T-helper 1 cell treated with Interleukin-12 subunit alpha and Interleukin-12 subunit beta and Interleukin-4 antibody, amounts not matched to agents 30 μg/mL and 1 μg/mL, for 36 hours (primary cell): ENCODE measurements around the gene ANKRD12.

Experiments
- H3K27ac Mint-ChIP-seq: one replicate; pipeline ENCODE4 v1.8.0; 2021; ENCODE audit warnings: mild to moderate bottlenecking, mixed read lengths
- H3K27me3 Mint-ChIP-seq: one replicate; pipeline ENCODE4 v1.8.0; 2021; ENCODE audit warnings: low read depth, mixed read lengths
- H3K36me3 Mint-ChIP-seq: one replicate; pipeline ENCODE4 v1.8.0; 2021; ENCODE audit warnings: low read depth, mixed read lengths
- H3K4me1 Mint-ChIP-seq: one replicate; pipeline ENCODE4 v1.8.0; 2021; ENCODE audit warnings: low read depth, mixed read lengths
- H3K4me3 Mint-ChIP-seq: one replicate; pipeline ENCODE4 v1.8.0; 2021; ENCODE audit warnings: mild to moderate bottlenecking, moderate library complexity, mixed read lengths
- H3K9me3 Mint-ChIP-seq: one replicate; pipeline ENCODE4 v1.8.0; 2021; ENCODE audit warnings: mixed read lengths

ANKRD12 gene

DNA sequence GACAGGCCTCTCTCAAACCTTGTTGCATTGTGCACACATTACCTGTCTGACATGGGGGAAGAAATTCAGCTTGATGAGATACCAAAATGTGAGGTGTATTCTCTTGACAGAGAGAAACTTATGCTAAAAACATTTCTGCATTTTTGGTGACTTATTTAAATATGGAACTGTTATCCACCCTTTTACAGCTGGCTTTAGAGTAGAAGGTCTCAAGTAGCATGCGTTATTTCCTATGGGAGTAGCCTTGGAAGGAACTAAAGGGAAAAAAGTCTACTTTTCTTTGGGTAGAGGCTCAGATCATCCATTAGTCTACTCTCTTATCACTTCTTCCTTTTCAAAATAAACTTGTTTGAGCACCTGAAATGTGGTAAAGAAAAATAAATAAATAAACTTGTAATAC is 141.4 kb downstream of the ANKRD12 start:
- Mint-ChIP-seq H3K27ac (no peak overlapping the region), H3K36me3 (peaks cover 38% of the 10 kb centered on the region), H3K4me3 (no peak overlapping the region), H3K27me3 (no peaks in the 10 kb centered on the region), H3K9me3 (no peaks in the 10 kb centered on the region), H3K4me1 (no peaks in the 10 kb centered on the region)

DNA sequence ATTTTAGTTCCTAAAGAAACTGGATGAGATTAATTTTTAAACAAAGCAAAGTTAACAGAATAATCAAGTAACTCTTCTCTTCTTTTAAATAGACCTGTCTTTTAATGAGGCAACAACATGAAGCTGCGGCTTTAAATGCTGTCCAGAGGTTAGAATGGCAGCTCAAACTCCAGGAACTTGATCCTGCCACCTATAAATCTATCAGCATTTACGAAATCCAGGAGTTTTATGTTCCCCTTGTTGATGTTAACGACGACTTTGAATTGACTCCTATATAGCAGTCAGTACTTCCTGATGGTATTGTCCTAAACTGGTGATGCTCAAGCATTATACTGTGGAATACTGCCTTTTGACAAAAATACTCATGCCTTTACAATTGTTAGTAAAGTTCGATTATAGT is 144.3 kb downstream of the ANKRD12 start:
- Mint-ChIP-seq H3K27me3 (no peaks in the 10 kb centered on the region), H3K27ac (no peak overlapping the region), H3K9me3 (no peaks in the 10 kb centered on the region), H3K4me3 (no peak overlapping the region), H3K36me3 (peaks cover 29% of the 10 kb centered on the region), H3K4me1 (no peaks in the 10 kb centered on the region)

- no peaks in the 10 kb centered on the region for H3K4me1 Mint-ChIP-seq
- no peaks in the 10 kb centered on the region for H3K27me3 Mint-ChIP-seq
- no peaks in the 10 kb centered on the region for H3K9me3 Mint-ChIP-seq
- H3K4me3 Mint-ChIP-seq = no peak overlapping the region
- H3K36me3 Mint-ChIP-seq = peaks cover 27% of the 10 kb centered on the region
- no peak overlapping the region for H3K27ac Mint-ChIP-seq
Measured at GRCh38 chr18:9281780-9282179, 145.2 kb downstream of the ANKRD12 start.

GRCh38 chr18:9283791-9284190 is 147.2 kb downstream of the ANKRD12 start:
- no peaks in the 10 kb centered on the region for H3K4me1 Mint-ChIP-seq
- H3K4me3 Mint-ChIP-seq = no peak overlapping the region
- no peak overlapping the region for H3K27ac Mint-ChIP-seq
- no peaks in the 10 kb centered on the region for H3K9me3 Mint-ChIP-seq
- H3K27me3 Mint-ChIP-seq = no peaks in the 10 kb centered on the region
- H3K36me3 Mint-ChIP-seq = peaks cover 17% of the 10 kb centered on the region

DNA sequence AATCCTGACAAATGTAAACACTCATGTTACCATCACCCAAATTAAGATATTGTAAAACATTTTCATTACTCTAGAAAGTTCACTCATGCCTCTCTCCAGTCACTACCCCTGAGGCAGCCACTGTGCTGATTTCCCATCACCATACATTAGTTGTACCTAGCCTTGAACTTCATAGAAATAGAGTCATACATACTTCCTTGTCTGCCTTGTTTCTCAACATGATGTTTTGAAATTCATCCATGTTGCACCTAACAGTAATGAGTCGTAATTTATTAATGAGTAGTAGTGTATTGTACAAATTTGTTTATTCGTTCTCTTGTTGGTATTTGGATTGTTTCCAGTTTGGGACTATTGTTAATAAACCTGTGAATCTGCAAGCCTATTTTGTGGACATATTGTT is 149.0 kb downstream of the ANKRD12 start:
- Mint-ChIP-seq H3K4me3 (no peak overlapping the region), H3K27ac (no peak overlapping the region), H3K9me3 (peaks cover 2% of the 10 kb centered on the region), H3K36me3 (peaks cover 12% of the 10 kb centered on the region), H3K27me3 (no peaks in the 10 kb centered on the region), H3K4me1 (no peaks in the 10 kb centered on the region)

DNA sequence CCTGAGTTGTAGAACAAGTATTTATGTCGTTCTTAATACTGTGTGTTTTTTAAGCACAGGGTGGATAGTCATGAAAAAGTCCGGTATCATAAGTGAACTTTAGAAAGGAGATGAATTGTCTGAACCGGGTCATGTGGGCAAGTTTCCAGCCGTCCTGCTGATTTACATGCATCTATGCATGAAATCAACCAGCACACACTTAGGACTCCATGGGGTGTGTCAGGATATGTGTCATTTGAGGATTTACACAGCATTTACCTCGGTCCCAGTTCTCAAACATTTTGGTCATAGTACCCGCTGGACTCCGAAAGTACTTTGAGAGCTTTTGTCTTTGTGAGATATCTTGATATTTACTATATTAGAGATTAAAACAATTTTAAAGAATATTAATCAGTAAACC is 150.5 kb downstream of the ANKRD12 start:
- Mint-ChIP-seq H3K4me3 (no peak overlapping the region), H3K27ac (no peak overlapping the region), H3K9me3 (peaks cover 3% of the 10 kb centered on the region), H3K4me1 (no peaks in the 10 kb centered on the region), H3K36me3 (peaks cover 8% of the 10 kb centered on the region), H3K27me3 (no peaks in the 10 kb centered on the region)

GRCh38 chr18:9289698-9290097 is 153.1 kb downstream of the ANKRD12 start:
- H3K4me1 Mint-ChIP-seq = no peaks in the 10 kb centered on the region

DNA sequence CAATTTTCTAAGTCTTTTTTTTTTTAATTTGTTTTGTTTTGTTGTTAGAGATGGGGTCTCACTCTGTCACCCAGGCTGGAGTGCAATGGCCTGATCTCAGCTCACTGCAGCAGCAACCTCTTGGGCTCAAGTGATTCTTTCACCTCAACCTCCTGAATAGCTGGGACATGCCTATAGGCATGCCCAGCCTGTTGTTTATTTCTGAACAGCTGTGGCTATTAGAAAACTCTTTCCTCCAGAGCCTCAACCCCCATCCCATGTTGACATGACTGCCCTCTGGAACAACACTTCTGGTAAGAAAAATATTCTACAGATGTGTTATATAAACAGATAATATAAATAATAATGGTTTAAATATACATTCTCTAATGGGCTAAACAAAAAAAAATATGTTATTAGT is 153.6 kb downstream of the ANKRD12 start:
- H3K4me3 Mint-ChIP-seq = no peak overlapping the region
- H3K27me3 Mint-ChIP-seq = no peaks in the 10 kb centered on the region
- no peak overlapping the region for H3K27ac Mint-ChIP-seq
- H3K9me3 Mint-ChIP-seq = peaks cover 15% of the 10 kb centered on the region
- H3K36me3 Mint-ChIP-seq = peaks cover 5% of the 10 kb centered on the region
- H3K4me1 Mint-ChIP-seq = no peaks in the 10 kb centered on the region

More at GRCh38 chr18:9289698-9290097, 153.1 kb downstream of the ANKRD12 start:
- H3K36me3 Mint-ChIP-seq = peaks cover 5% of the 10 kb centered on the region
- no peak overlapping the region for H3K4me3 Mint-ChIP-seq
- H3K9me3 Mint-ChIP-seq = peaks cover 13% of the 10 kb centered on the region
- no peaks in the 10 kb centered on the region for H3K27me3 Mint-ChIP-seq
- no peak overlapping the region for H3K27ac Mint-ChIP-seq

GRCh38 chr18:9292047-9292446 is 155.5 kb downstream of the ANKRD12 start:
- Mint-ChIP-seq H3K27ac (no peak overlapping the region), H3K4me1 (no peaks in the 10 kb centered on the region), H3K9me3 (peaks cover 19% of the 10 kb centered on the region), H3K36me3 (peaks cover 2% of the 10 kb centered on the region), H3K4me3 (no peak overlapping the region), H3K27me3 (no peaks in the 10 kb centered on the region)

GRCh38 chr18:9293948-9294347 is 157.4 kb downstream of the ANKRD12 start:
- Mint-ChIP-seq H3K27me3 (no peaks in the 10 kb centered on the region), H3K4me3 (no peak overlapping the region), H3K36me3 (peaks cover 2% of the 10 kb centered on the region), H3K9me3 (peaks cover 19% of the 10 kb centered on the region), H3K4me1 (no peaks in the 10 kb centered on the region), H3K27ac (no peak overlapping the region)

DNA sequence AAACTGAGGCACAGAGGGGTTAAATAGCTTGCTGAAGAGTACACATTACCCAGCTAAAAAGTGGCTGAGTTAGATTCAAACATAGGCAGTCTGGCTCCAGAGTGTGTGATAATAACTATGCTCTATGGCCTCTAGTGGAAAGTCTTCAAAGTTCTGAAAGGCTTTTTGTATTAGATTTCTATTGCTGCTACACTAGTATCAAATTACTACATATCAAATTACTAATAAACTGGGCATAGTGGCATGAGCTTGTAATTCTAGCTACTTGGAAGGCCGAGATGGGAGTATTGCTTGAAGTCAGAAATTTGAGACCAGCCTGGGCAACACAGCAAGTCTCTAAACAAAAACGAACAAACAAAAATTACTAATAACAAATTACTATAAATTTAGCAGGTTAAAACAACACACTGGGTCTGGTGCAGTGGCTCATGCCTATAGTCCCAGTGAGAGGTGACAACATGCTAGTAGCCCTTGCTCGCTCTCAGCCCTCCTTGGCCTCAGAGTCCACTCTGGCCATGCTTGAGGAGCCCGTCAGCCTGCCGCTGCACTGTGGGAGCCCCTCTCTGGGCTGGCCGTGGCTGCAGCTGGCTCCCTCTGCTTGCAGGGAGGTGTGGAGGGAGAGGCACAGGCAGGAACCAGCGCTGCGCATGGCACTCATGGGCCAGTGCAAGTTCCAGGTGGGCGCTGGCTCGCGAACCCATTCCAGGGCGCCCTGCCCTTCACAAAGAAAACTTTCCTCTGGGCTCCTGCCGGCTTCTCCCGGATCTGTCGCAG is 159.8 kb downstream of the ANKRD12 start:
- Mint-ChIP-seq H3K4me1 (no peaks in the 10 kb centered on the region), H3K27me3 (no peaks in the 10 kb centered on the region), H3K4me3 (no peak overlapping the region), H3K36me3 (peaks cover 2% of the 10 kb centered on the region), H3K27ac (no peak overlapping the region), H3K9me3 (peaks cover 16% of the 10 kb centered on the region)

DNA sequence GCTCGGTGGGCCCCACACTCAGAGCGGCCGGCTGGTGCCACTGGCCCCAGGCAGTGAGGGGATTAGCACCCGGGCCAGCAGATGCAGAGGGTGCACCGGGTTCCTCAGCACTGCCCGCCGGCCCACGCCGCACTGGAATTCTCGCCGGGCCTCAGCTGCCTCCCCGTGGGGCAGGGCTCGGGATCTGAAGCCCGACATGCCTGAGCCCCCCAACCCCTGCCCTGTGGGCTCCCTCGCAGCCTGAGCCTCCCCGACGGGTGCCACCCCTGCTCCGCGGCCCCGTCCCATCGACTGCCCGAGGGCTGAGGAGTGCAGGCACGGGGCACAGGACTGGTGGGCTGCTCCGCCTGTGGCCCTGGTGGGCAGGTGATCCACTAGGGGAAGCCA is 160.4 kb downstream of the ANKRD12 start:
- Mint-ChIP-seq H3K4me1 (no peaks in the 10 kb centered on the region), H3K27ac (no peak overlapping the region), H3K36me3 (peaks cover 2% of the 10 kb centered on the region), H3K9me3 (peaks cover 16% of the 10 kb centered on the region), H3K4me3 (no peak overlapping the region), H3K27me3 (no peaks in the 10 kb centered on the region)

DNA sequence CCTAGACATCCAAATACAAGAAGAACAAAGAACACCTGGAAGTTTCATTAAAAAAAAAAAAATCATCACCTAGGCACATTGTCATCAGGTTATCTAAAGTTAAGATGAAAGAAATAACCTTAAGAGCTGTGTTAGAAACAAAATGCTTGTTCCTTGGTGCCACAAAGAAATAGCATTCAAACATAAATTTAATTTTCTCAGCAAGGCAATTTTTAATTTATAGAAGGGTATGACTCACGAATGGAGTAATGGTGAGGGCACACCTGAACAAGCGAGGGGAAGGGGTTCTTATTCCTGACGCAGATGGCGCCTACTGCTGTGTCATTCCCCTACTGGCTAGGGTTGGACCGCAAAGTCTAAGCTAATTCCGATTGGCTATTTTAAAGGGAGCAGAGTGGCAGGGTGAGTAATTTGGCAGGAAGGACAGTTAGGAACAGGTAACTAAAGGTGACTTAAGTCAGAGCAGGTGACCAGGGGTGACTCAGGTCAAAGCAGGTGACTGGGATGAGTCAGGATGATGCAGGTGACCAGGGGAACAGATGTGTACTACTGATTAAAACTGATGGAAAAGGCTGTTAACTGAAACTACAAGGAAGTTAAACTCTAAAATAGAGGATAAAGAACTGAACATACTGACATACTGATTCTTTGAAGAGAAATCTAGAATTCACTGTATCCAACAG is 167.9 kb downstream of the ANKRD12 start:
- peaks cover 17% of the 10 kb centered on the region for H3K9me3 Mint-ChIP-seq

GRCh38 chr18:9319333-9319732 is 182.8 kb downstream of the ANKRD12 start:
- Mint-ChIP-seq H3K9me3 (no peaks in the 10 kb centered on the region), H3K4me1 (no peaks in the 10 kb centered on the region), H3K27me3 (peaks cover 8% of the 10 kb centered on the region), H3K4me3 (no peak overlapping the region), H3K36me3 (no peaks in the 10 kb centered on the region), H3K27ac (no peak overlapping the region)

More for the DNA sequence above, 167.9 kb downstream of the ANKRD12 start:
- no peaks in the 10 kb centered on the region for H3K36me3 Mint-ChIP-seq
- H3K27ac Mint-ChIP-seq = no peak overlapping the region
- H3K27me3 Mint-ChIP-seq = no peaks in the 10 kb centered on the region
- no peaks in the 10 kb centered on the region for H3K4me1 Mint-ChIP-seq
- H3K4me3 Mint-ChIP-seq = no peak overlapping the region

DNA sequence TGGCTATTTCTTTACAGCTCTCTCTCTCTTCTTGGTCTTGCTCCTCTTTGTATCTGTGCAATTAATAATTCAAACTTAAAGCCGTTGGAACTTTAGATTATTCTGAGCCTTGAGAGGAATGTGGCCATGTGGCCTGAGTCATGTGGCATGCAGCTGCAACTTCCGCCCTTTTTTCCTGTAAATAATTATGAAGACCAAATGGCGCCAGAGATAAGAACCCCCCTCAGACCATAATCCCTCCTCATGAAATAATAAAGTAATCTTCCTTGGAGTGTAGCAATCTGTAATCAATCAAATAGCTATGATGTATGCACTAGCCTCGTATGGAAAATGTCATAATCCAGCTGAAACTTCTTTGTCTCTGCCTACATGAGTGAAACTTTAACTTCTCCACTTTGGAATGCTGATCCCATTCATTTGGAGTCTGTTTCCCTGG is 184.5 kb downstream of the ANKRD12 start:
- H3K36me3 Mint-ChIP-seq = no peaks in the 10 kb centered on the region
- no peaks in the 10 kb centered on the region for H3K4me1 Mint-ChIP-seq
- H3K27ac Mint-ChIP-seq = no peak overlapping the region
- H3K27me3 Mint-ChIP-seq = peaks cover 9% of the 10 kb centered on the region
- H3K4me3 Mint-ChIP-seq = no peak overlapping the region
- H3K9me3 Mint-ChIP-seq = no peaks in the 10 kb centered on the region
